Stimulated activated CD4-positive, alpha-beta T cell treated with anti-CD3 and anti-CD28 coated beads, Interleukin-15, amount 100 ng/mL, for 1 hour (primary cell): ENCODE measurements around the gene TRPV2.

Source experiments
- DNase-seq, 2 donors: peaks; one replicate each; pipeline ENCODE4 v3.0.0-alpha.2; 2020; ENCODE audit warnings: low read depth in 1 of 2, low spot score in 1 of 2

The TRPV2 gene

DNA sequence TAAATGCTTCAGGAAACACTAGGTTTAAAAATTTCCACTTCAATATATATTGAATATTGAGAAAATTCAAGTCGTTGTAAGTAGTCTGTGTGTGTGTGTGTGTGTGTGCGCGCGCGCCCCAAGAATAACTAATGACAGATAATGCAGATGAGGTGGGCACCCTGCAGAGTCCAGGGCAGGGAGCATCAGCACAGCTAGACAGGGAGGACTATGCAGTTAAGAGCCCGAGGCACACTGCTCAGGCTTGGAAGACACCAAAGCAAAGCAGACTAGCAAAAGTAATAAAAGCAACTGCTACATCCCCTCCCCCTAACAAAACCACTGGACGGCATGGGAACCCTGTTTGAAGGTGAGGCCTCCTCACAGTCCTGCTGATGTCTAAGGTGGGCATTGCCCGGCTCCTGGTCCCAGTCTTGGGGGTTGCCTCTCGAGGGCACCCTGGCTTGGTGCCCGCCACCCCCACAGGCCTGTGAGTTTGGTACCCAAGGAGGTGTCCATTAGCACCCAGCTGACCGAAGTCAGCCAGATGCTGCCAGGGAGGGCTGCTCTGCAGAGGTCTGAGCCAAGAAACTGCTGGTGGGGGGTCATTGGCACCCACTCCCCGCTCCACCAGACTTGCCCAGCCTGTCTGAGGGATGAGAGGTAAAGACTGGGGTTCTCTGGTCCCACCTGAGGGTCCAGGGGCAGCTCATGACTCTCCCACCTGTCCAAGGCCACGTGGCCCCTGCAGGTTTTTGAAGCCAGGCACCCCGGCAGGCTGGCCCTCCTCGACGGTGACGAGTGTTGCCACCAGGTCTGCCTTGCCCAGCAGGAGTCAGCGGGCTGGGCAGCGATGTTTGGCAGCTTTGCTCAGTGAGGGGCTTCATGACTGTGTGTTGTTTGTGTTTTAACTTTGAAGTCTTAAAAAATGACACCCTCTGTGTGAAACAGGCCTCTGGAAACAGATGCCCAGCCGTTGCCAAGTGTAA lies 58.0 kb downstream of the TRPV2 start:
- DNase-seq = no peak

DNA sequence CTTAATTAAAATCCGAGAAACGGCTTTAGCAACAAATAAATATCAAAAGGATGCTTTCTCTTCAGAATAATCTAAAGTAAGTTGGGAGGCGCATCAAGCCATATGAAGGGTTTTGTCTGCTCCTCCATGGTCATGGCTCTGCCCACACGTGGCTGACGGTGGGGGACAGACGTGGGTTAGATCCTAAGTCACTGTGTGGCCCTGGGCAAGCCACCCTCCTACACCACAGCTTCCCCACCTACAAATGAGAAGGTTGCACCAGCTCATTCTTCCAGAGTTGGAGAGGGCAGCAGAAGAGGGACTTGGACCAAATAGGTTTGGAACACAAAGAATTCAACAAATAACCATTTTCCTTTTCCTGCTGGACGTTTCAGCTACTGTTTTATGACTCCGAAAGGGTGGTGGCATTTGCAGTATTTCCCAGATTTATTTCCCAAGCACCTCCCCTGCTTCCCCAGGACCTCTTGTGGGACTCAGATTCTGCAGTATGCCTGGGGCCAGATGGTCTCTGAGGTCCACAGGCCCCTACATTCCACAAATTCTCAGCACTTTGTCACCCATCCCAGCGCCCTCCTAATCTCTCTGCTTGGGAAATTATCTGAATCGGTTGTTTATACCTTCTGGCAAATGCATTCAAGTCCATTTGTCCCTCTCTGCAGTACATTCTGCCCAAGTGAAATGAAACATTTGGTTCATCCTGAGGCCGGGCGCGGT lies 58.8 kb downstream of the TRPV2 start:
- DNase-seq = no peak

DNA sequence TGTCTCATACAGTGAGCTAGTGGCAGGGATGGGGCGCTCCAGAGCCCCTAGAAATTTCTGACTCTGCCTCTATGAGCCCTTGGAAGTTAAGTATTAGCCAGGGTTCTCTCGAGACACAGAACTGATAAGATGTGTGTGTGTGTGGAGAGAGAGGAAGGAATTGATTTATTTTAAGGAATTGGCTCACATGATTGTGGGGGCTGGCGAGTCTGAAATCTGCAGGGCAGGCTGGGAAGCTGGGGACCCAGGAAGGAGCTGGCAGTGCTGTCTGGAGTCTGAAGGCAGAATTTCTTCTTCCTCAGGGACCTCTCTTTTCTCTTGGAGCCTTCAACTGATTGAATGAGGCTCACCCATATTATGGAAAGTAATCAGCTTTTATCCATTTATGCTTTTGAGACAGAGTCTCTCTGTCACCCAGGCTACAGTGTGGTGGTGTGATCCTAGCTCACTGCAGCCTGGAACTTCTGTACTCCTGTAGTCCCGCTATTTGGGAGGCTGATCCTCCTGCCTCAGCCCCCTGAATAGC lies 59.9 kb downstream of the TRPV2 start:
- no peak for DNase-seq

DNA sequence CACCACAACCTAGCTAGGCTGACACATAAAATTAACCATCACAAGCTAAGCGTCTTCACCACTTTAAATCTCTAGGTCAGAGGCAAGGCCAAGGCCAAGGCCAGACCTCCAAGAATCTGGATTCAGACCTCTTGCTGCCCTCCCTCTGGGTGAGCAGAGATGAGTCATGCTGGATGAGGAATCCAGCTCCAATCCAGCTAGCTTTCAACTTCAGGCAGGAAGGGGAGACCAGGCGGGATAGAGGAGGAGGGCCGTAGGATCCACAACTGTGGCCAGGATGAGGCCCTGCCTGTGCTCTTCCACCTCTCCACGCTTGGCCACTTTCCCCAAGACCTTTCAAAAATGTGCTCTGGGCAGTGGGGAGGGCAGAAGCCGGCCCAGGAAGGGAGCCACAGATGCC lies 61.9 kb downstream of the TRPV2 start:
- DNase-seq = no peak

DNA sequence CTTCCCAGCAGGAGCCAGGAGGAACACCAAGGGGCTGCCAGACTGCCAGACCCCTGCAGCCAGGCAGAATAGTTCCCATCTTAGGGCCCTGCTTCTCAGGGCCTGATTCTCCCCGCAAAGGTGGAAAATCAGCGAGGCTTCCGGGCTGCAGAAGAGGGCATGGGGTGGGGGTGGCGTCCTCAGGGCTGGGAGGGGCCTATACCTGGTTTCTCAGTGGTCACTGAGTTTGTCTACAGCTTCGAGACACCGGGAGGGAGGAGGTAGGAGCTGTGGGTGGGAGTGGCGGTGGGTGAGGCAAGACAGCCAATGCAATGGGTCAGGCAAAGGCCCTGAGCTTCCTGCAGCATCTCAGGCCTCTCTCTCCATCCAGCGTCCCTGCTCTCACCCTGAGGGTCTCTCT lies 62.3 kb downstream of the TRPV2 start:
- no peak for DNase-seq

DNA sequence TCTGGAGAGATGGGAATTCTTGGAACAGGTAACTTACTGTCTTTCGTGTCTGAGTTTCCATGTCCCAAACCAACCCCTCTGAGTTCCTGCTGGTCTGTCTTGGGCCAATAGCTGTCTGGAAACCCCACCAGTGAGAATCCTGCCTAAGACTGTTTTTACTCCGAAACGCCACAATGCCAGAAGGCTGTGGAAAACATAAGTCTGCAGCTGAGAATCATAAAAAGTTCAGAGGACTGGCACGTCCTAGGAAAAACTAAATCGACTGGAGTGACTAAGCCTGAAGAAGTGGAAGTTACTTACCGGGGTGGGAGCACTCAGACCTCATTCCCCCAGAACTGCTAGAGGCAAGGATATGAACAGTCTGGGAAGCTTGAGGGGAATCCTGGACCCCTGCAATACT lies 63.3 kb downstream of the TRPV2 start:
- no peak for DNase-seq

DNA sequence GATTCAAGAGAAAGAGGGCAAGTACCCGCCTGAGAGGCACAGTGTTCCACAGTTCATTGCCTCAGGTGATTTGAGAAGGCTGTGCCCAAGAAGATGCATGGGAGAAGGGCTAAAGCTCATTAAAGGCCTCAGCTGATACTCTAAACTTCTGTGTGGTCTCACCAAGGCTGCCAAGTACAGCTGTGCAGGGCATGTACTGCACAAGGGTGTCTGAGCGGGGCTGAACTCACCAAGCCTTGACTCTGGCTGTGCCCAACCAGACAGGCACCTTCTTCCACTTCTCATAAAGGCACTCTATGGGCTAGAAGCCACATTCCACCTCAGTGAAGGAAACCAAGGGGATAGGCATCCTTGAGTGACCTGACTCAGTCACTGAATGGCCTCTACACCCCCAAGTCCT lies 63.9 kb downstream of the TRPV2 start:
- no peak for DNase-seq

DNA sequence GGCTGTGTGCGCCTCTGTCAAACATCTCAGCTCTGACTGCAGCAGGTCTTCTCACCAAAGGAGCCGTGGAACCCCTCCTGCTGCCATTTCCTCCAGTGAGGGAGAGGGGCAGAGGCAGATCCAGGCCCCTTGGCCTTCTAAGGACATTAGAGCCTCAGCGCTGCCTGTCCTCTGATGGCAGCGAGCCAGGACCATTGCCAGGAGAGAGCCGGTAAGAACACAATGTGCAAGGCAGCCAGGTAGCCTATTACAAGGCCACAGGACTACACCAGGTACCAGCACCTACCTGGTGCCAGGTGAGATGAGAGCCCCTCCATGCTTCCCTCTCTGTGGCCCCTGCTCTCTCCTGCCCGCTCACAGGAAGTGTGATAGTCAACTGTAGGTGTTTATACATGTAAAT lies 65.6 kb downstream of the TRPV2 start:
- no peak for DNase-seq

DNA sequence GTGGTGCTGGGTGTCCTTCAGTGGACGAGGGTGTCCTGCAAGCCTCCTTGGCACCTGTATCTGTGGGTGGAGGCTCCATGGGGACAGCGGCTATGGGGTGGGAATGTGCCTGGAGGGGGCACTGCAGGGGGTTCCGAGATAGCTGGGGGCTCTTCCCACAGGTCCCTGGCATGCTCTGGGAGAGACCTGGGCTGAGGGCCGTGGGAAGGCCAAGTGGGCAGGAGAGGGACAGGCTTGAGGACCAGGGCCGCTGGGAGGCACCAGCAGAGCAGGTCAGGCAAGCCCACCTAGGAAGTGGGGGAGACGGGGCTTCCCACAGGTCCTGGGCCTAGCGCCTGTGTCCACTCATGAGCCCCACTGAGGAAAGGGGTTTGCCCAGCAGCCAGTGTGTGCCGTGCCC lies 66.9 kb downstream of the TRPV2 start:
- DNase-seq = no peak

DNA sequence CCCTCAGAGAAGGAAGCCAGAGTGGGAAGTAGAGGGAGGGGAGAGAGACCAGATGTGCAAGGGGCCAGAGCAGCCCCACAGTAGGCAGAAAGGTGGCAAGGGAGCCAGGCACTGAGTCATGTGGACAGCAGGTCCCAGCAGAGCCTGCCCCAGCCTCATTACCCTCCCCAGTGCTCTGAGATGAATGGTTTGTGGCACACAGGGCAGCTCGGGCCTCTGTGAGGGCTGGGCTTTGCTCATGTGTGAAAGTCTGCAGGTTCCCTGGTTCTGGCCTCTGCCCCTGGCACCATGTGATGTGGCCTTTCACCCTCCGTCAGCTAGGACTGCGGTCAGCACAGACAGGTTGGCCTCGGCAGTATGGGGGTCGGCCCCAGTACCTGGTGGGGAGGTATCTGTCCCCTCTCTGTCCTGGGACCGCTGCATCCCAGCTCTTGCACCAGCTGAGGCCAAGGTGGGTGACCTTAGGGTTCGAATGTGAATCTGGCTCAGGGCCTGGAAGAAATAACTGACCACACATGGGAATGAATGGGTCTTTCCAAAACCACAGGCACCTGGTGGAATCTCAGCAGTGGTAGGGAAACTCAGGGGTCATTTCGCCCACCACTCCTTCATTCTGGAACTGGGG lies 67.8 kb downstream of the TRPV2 start:
- no peak for DNase-seq

DNA sequence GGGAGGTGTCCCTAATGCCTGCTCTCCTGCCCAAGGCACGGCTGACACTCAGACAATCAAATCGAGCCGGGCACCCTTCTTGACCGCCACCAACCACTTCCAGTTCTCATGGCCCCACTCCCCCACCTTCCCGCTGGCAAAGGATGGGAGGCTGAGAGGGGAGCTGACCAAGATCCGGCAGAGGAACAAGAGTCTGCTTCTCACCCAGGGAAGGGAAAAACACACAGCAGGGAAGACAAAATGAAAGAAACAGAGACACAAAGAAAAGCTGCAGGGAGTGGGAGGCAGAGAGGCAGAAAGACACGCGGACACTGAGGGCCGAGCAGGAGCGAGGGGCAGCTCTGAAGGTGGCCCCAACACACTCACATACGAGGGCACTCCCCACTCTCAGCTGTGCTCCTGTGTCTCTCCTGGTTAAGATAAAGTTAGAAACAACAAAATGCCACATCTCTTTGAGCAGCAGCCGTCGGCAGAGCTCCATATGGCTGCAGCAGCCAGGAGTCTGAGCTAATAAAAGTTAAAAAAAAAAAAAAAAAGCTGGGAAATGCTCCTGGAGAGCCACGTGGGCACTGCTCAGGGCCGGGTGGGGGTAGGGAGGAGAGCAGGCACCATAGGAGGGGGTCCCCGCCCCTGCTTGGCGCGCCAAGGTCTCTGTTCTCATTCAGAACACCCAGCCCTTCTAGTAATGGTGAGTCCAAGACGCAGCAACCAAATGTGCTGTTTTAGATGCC lies 69.2 kb downstream of the TRPV2 start:
- no peak for DNase-seq
